ENCODE measurements around the gene FAM98C. TPM values are rescaled to one million over a fixed set of nuclear protein-coding genes. Genes with fewer than 3 reads are reported as not detected.

The FAM98C gene
- total RNA-seq, 4 donors from 2014 or later, result 28.9 to 76.8 (median 48.1) TPM

DNA sequence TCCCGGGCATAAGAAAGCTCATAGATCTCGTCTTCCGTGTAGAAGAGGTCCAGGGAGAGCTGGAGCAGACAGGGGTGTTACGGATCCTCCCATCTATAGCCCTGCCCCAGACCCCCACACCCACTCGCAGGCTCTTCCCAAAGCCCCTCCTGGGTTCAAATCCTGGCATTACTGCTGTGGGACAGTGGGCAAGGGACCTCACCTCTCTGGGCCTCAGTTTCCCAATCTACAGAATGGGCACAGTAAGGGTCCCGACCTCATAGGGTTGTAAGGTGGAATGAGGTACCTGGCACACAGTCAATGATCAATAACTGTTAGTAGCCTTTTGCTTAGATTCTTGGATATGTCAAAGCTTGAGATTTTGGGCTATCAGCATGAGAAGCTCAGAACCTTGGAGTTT is 10.5 kb downstream of the FAM98C start:
- Histone ChIP-seq H3K4me3 (no peak overlapping the region), H3K4me1 (peaks cover 0 to 5% (median 5%) of the 10 kb centered on the region in 4 donors)
- no peak for DNase-seq

DNA sequence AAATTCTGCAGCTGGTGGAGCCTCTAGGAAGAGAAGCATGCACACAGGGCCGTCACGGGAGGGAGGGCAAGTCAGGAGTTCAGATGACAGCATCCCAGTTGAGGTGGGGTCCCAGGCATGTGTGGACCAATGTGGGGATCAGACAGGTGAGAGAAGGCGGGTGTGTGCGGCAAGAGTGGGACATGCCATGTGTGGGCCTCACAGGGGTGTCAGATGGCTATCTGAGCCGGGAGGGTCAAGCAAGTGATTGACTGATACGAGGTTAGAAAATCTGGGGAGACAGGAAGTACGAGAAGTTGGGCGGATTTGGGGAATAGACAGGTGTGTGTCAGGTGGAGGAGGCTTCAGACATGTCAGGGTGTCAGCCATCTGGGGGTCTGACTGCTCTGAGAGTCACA is 14.3 kb downstream of the FAM98C start:
- H3K4me1 ChIP-seq, result peaks cover 0 to 6% (median 5%) of the 10 kb centered on the region in 4 donors
- H3K36me3 ChIP-seq, result no peaks in the 10 kb centered on the region
- TF ChIP-seq POLR2A (IDR thresholded peaks at IDR 0.05), result no peak
- TF ChIP-seq, protein P1, sequence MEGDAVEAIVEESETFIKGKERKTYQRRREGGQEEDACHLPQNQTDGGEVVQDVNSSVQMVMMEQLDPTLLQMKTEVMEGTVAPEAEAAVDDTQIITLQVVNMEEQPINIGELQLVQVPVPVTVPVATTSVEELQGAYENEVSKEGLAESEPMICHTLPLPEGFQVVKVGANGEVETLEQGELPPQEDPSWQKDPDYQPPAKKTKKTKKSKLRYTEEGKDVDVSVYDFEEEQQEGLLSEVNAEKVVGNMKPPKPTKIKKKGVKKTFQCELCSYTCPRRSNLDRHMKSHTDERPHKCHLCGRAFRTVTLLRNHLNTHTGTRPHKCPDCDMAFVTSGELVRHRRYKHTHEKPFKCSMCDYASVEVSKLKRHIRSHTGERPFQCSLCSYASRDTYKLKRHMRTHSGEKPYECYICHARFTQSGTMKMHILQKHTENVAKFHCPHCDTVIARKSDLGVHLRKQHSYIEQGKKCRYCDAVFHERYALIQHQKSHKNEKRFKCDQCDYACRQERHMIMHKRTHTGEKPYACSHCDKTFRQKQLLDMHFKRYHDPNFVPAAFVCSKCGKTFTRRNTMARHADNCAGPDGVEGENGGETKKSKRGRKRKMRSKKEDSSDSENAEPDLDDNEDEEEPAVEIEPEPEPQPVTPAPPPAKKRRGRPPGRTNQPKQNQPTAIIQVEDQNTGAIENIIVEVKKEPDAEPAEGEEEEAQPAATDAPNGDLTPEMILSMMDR (IDR thresholded peaks at IDR 0.05), result no peak
- H3K27me3 ChIP-seq, result no peaks in the 10 kb centered on the region
- H3K4me3 ChIP-seq, result peak overlapping the region in 1 of 4 donors; percentile 51
- H3K27ac ChIP-seq, result peak overlapping the region in 1 of 4 donors; percentile 58
- no peaks in the 10 kb centered on the region for H3K9me3 ChIP-seq
- DNase-seq, result no peak

More for the DNA sequence above, 10.5 kb downstream of the FAM98C start:
- no peaks in the 10 kb centered on the region for H3K9me3 ChIP-seq
- H3K27me3 ChIP-seq, result no peaks in the 10 kb centered on the region
- TF ChIP-seq, protein P1 (IDR thresholded peaks at IDR 0.05), result no peak
- TF ChIP-seq POLR2A (IDR thresholded peaks at IDR 0.05), result no peak
- H3K36me3 ChIP-seq, result peaks cover 0 to 3% (median 0%) of the 10 kb centered on the region in 3 donors
- no peak overlapping the region for H3K27ac ChIP-seq

DNA sequence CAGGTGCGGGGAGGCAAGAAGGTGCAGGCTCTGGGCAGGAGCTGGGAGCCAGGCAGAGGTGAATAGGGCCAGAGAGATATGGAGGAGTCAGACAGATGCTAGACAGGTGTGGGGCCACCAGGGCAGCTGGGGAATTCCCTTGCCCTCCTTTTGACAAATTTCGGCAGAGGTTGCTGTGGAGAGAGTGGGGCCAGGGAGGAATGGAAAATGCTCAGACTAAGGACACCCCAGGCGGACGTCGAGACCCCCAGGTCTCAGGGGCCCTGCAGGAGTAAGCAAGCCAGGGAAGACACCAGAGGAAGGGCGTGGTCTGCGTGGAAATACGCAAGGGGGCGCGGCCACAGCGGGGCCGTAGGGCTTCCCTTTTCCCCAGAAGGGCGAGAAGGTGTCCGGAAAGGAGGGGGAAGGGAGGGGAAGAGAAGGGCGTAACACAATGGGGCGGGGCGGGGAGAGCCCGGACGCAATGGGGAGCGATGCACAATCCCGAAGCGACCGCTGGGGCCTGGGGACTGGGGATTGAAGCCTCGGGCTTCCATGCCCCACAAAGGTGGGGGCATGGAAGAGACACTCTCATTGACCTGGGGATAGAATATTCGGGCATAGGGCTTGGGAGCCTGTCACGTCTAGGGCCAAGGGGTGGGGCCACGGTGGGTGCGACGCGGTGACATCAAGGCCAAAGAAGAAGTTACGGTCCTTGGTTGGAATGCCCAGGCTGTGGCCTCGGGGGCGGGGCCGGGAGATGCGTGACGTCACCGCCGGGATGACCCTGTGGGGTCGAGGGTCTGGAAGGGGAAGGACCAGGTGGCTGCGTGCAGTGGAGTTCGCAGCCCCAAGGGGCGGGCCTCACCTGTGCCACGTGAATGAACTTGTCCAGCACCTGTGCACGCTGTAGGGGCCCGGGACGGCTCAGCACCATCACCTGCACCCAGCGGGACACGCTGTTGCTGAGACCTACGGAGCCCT is 14.9 kb downstream of the FAM98C start:
- TF ChIP-seq, protein P1 (IDR thresholded peaks at IDR 0.05), result no peak
- no peak for TF ChIP-seq POLR2A (IDR thresholded peaks at IDR 0.05)
- DNase-seq, result peak; percentile 66 to 87 (median 75)
- H3K27me3 ChIP-seq, result no peaks in the 10 kb centered on the region

DNA sequence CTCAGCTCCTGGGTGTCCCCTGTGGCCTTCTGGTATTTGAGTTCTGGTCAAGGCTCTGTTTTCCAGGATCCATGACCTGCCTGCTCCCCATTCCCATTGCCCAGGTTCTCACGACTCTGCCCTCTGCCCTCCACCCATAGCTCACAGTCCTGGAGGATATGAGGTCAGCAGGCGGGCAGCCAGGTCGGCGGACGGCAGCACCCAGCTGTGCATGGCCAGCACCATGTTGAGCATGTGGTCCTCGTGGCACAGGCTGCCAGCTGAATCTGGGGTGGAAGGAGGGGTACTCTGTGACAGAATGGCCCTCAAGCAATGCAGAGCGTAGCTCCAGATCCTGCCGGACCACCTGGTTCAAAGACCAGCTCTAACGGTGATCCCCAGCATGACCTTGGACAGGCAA is 18.0 kb downstream of the FAM98C start:
- TF ChIP-seq, protein P1 (IDR thresholded peaks at IDR 0.05), result no peak
- TF ChIP-seq POLR2A (IDR thresholded peaks at IDR 0.05), result no peak
- Histone ChIP-seq H3K4me1 (peaks cover 0 to 6% (median 5%) of the 10 kb centered on the region in 4 donors), H3K9me3 (no peaks in the 10 kb centered on the region), H3K27ac (no peak overlapping the region), H3K4me3 (no peak overlapping the region), H3K27me3 (no peaks in the 10 kb centered on the region), H3K36me3 (no peaks in the 10 kb centered on the region)
- peak in 1 of 3 donors; percentile 22 for DNase-seq

More for the DNA sequence above, 14.9 kb downstream of the FAM98C start:
- no peaks in the 10 kb centered on the region for H3K9me3 ChIP-seq
- no peaks in the 10 kb centered on the region for H3K36me3 ChIP-seq
- peaks cover 0 to 6% (median 5%) of the 10 kb centered on the region in 4 donors for H3K4me1 ChIP-seq
- H3K4me3 ChIP-seq, result peak overlapping the region; percentile 28 to 51 (median 42)
- H3K27ac ChIP-seq, result peak overlapping the region in 1 of 4 donors; percentile 58

GRCh38 chr19:38421856-38422255 is 19.0 kb downstream of the FAM98C start:
- DNase-seq, result no peak
- H3K9me3 ChIP-seq, result no peaks in the 10 kb centered on the region
- H3K36me3 ChIP-seq, result no peaks in the 10 kb centered on the region
- no peaks in the 10 kb centered on the region for H3K27me3 ChIP-seq
- no peak overlapping the region for H3K4me3 ChIP-seq
- no peak overlapping the region for H3K27ac ChIP-seq
- TF ChIP-seq, protein P1 (IDR thresholded peaks at IDR 0.05), result no peak
- TF ChIP-seq POLR2A (IDR thresholded peaks at IDR 0.05), result no peak
- peaks cover 0 to 14% (median 5%) of the 10 kb centered on the region in 4 donors for H3K4me1 ChIP-seq

All from Peyer's patch (tissue), 4 donors.